ENCODE results near the gene RBM47.
"Not testable (repeated sequence)": the region's sequence is repeated elsewhere in the genome, so short reads cannot be mapped to it uniquely, and the experiment has no call there.

The RBM47 gene

DNA sequence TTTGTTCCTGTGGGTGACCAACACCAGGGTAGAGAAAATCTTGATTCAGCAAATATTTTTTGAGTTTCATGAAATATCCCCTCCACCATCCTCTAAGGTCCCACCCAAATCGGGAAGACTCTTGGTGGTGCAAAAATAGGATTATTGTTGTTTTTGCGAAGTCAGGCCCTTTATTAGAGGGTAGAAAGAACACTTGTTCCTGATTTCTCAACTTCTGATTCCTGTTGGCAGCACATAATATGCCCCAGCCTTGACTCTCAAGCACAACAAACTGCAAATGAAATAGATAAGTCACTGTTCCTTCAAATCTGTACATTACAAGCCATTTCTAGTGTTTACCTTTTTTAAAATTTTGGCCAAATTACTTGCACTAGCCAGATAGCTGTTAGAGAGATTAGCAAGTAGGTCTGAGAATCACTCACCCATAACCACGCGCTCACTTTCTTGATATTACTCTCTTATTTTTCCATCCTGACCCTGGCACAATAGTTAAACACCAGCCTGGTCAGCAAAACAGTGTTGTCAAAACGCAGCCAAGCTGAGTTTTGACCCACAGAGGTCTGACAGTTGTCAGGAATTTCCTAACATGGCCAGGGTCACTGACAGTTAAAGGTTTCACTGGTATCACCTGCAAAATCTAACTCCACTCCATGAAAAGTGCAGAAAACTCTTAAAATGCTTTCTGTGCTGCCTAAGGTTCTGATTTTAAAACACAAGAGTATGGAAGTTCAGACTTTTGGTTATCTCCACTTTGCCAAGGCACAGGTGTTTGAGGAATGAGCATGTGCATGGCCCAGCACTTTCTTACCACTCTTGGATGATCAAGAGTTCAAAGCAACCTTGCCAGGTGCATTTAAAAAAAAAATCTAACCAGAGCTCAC lies 69.8 kb downstream of the RBM47 start:
- no peak for DNase-seq

- DNase-seq = no peak
Observed at GRCh38 chr4:40557736-40558135, 71.9 kb downstream of the RBM47 start.

DNA sequence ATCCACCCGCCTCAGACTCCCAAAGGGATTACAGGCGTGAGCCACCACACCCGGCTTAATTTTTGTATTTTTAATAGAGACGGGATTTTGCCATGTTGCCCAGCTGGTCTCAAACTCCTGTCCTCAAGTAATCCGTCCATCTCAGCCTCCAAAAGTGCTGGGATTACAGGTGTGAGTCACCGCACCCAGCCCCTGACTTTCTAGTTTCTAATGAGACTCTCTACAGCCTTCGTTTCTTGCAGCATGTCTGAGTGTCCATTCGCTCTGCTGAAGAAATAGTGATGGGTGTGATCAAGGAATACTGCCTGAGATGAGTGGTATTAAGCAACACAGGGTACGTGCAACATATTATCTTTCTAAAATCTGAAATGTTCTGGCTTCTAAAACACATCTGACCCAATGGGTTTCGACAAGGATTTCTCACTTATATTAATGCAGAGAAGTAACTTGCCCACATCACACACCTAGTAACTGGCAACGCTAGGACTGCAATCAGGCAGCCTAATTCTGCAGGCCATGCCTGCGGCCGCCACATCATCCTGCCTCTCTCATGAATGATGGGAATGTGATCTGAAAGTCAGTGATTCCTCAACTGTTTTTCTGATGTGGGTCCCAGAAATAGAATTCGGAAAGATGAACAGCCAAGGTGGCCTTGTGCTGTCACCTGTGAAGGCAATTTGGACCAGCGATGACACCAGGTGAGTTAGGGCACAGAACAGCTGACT lies 74.3 kb downstream of the RBM47 start:
- DNase-seq = no peak

GRCh38 chr4:40554641-40555040 lies 75.0 kb downstream of the RBM47 start:
- not testable (repeated sequence) for DNase-seq

- DNase-seq = no peak
Observed at GRCh38 chr4:40553995-40554394, 75.7 kb downstream of the RBM47 start.

DNA sequence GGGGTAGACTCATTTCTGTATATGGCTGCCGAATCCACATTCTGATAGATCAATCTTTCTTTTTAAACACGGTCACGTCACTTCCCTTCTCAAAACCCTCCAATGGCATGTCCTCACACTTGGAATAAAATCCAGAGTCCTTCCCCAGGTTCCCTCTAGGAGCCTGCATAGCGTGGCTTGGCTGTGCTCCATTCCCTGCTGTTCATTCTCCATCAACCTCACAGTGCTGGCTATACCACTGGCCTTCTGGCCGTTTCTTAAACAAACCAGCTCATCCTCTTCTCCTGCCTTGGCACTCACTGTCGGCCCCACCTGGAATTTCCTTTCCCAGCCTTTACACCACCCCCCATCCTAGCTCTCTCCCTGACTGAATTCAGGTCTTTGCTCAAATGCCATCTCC lies 77.1 kb downstream of the RBM47 start:
- DNase-seq = no peak

DNA sequence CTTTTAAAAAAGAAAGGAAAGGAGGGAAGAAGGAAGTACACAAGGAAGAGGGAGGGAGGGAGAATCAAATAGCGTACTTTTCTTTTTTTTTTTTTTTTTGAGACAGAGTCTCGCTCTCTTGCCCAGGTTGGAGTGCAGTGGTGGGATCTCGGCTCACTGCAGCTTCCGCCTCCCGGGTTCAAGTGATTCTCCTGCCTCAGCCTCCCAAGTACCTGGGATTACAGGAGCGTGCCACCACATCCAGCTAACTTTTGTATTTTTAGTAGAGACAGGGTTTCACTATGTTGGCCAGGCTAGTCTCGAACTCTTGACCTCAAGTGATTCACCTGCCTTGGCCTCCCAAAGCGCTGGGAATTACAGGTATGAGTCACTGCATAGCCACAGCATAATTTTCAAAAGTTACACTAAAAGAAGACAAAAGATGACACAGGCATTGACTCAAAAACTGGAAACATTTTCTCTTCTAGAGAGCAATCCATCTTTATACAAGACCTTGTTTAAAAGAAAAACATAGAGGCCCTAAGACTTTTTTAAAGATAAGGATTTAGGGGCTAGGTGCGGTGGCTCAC lies 78.0 kb downstream of the RBM47 start:
- not testable (repeated sequence) for DNase-seq

- no peak for DNase-seq
Observed at GRCh38 chr4:40550948-40551462, 78.7 kb downstream of the RBM47 start.

DNA sequence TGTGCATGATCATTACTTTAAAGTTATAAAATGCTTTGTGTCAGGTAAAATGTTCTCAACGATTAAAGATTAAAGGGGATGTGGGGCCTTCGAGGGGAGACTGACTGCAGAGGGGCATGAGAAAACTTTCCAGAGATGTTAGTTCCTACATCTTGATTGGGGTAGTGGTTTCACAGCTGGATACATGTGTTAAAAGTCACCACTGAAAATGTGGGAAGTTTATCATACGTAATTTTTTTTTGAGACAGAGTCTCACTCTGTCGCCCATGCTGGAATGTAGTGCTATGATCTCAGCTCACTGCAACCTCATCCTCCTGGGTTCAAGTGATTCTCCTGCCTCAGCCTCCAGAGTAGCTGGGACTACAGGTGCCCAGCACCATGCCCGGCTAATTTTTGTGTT lies 79.5 kb downstream of the RBM47 start:
- no peak for DNase-seq

DNA sequence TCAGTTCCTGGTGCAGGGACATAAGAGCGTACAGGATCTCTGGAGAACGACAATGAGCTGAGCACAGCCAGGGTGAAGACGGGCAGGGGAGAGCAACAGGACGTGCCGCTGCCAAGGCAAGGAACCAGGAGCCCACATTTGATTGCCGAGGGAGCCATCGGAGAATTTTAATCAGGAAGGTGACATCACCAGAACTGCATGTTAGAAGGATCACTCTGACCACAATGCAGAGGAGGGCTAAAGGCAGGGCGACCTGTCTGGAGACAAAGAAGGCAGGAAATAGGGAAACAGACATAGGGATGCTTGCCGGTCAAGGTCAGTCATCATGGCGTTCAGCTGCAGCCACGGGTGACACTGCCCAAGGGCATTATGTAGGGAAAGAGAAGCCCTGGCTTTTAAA lies 81.4 kb downstream of the RBM47 start:
- no peak for DNase-seq

GRCh38 chr4:40547789-40548132 lies 81.9 kb downstream of the RBM47 start:
- DNase-seq = no peak

DNA sequence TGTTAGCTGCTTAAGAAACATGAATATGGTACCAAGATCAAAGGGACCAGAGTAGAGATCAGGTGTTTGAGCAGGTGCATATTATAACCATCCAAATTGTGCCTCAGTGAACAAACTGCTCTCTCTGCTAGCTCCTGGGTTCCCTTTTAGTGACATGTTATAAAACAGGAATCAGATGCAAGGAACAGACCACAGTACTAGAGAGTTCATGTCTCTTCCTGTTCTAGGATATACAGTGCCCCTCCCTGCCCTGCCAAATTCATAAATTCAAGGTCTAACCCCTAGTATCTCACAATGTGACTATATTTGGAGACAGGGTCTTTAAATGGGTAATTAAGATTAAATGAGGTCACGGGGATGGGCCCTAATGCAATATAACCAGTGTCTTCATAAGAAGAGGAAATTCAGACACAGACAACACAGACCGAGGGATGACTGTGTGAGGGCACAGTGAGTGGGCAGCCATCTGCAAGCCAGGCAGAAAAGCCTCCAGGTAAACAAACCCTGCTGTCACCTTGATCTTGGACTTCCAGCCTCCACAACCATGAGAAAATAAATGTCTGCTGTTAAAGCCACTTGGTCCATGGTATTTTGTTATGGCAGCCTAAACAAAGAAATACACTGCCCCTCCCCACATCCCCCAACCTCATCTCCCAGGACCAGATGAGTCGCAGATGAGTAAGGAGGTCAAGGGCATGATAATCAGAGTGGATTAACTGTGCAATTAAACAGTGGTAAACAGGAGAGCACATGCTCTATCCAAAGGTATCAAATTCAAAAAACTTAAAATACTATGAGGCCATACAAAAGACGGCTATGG lies 82.5 kb downstream of the RBM47 start:
- DNase-seq = no peak

DNA sequence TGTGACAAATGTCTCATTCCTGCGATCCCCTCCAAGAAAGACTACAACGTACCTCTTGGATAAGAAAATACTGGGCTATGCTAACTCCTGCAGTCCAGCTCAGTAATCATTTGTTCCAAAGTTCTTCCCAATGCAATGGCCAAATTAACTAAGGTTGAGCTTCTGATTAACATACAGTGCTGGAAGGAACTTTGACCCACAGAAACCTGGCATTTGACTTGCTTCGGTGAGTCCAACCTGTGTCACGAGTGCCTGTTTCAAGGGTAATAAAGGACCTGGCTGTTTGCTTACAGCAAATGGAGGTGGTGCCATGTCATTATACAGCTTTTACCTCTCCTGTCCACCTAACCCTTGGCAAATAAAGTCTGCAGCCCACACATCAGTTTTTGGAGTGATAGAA lies 83.2 kb downstream of the RBM47 start:
- DNase-seq = no peak

GRCh38 chr4:40545487-40545886 lies 84.2 kb downstream of the RBM47 start:
- not testable (repeated sequence) for DNase-seq

DNA sequence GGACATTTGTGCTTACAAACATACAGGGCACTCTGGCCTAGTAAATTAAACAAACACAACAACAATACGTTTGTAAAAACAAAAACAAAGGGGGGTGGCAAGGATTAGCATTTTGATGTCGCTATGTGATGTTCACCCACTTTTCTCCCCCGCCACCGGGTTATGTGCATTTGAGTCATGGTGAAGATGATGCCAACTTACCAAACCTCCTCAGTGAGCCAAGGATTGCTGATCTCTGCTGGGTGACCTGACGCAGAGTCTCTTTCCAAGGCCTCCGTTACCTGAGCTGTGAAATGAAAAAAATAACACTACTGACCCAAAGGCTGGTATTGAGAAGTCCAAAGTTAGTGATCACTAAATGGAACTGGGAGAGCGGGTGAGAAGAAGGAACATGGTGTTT lies 85.4 kb downstream of the RBM47 start:
- no peak for DNase-seq

DNA sequence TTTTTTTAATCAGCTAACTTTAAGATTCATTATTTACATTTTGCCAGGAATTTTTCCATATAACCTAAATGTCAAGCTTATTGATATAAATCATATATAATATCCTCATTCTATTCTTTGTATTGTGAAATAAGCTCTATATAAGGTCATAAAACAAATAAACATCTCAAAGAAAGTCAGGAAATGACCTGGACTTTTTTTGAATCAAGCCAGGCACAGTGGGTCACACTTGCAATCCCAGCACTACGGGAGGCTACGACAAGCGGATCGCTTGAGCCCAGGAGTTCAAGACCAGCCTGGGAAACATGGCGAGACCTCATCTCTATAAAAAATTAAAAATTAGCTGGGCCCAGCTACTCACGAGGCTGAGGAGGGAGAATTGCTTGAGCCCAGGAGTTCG lies 88.9 kb downstream of the RBM47 start:
- no peak for DNase-seq

DNA sequence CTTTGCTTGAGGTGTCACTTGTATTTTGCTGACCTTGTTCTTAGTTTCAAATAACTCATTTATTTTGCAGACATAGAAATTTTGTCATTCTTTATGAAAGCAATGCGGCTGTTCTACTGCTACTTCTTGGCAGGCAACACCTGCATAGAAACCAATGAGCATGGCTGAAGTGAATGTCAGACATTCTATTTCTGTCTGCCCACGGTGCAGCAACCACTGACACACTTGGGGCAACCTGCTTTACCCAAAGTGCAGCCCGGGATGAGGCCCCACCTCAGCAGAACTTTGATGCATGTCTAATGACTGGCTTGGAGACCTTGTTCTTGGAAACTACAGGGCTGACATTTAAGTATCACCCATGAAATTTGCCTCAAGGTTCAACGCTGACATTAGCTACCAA lies 93.6 kb downstream of the RBM47 start:
- DNase-seq = no peak

- no peak for DNase-seq
Observed at GRCh38 chr4:40531636-40532023, 98.0 kb downstream of the RBM47 start.

GRCh38 chr4:40530961-40531635 lies 98.6 kb downstream of the RBM47 start:
- DNase-seq = no peak

- no peak for DNase-seq
Observed at GRCh38 chr4:40526741-40527140, 102.9 kb downstream of the RBM47 start.

GRCh38 chr4:40525752-40526598 lies 103.7 kb downstream of the RBM47 start:
- no peak for DNase-seq

All from NCI-H446 treated with DMSO at 0.1 percent for 48 hours (cell line).